Activated T-helper 17 cell treated with anti-CD3 and anti-CD28 coated beads, Interleukin-2, amount 50 U/mL, for 72 hours (primary cell): ENCODE data around the gene SLCO4A1. TPM values are rescaled to one million over a fixed set of nuclear protein-coding genes. Genes with fewer than 3 reads are reported as not detected.

Experiments
- ATAC-seq: fragments of 150-1000 bp; cut with Tn5 transposase; replicated peaks from 2 replicates; pipeline ENCODE4 v1.10.0; 2021; ENCODE audit warnings: mild to moderate bottlenecking, moderate library complexity
- H3K27ac Mint-ChIP-seq: one replicate; pipeline ENCODE4 v1.8.0; 2022; ENCODE audit warnings: mixed read lengths
- H3K27me3 Mint-ChIP-seq: one replicate; pipeline ENCODE4 v1.8.0; 2022; ENCODE audit warnings: mixed read lengths
- H3K36me3 Mint-ChIP-seq: one replicate; pipeline ENCODE4 v1.8.0; 2022; ENCODE audit warnings: low read depth, mild to moderate bottlenecking, mixed read lengths
- H3K4me1 Mint-ChIP-seq: one replicate; pipeline ENCODE4 v1.8.0; 2022; ENCODE audit warnings: mixed read lengths
- H3K4me3 Mint-ChIP-seq: one replicate; pipeline ENCODE4 v1.8.0; 2022; ENCODE audit warnings: mild to moderate bottlenecking, mixed read lengths
- H3K9me3 Mint-ChIP-seq: one replicate; pipeline ENCODE4 v1.8.0; 2022; ENCODE audit warnings: mixed read lengths
- total RNA-seq, 2 donors: library from RNA; stranded (reverse); gene quantifications; one replicate each; pipeline ENCODE4 v1.2.3, GENCODE V29; 2022

The SLCO4A1 gene, protein sequence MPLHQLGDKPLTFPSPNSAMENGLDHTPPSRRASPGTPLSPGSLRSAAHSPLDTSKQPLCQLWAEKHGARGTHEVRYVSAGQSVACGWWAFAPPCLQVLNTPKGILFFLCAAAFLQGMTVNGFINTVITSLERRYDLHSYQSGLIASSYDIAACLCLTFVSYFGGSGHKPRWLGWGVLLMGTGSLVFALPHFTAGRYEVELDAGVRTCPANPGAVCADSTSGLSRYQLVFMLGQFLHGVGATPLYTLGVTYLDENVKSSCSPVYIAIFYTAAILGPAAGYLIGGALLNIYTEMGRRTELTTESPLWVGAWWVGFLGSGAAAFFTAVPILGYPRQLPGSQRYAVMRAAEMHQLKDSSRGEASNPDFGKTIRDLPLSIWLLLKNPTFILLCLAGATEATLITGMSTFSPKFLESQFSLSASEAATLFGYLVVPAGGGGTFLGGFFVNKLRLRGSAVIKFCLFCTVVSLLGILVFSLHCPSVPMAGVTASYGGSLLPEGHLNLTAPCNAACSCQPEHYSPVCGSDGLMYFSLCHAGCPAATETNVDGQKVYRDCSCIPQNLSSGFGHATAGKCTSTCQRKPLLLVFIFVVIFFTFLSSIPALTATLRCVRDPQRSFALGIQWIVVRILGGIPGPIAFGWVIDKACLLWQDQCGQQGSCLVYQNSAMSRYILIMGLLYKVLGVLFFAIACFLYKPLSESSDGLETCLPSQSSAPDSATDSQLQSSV
- 10 to 100 TPM; 41.1 to 53.6 TPM for total RNA-seq

DNA sequence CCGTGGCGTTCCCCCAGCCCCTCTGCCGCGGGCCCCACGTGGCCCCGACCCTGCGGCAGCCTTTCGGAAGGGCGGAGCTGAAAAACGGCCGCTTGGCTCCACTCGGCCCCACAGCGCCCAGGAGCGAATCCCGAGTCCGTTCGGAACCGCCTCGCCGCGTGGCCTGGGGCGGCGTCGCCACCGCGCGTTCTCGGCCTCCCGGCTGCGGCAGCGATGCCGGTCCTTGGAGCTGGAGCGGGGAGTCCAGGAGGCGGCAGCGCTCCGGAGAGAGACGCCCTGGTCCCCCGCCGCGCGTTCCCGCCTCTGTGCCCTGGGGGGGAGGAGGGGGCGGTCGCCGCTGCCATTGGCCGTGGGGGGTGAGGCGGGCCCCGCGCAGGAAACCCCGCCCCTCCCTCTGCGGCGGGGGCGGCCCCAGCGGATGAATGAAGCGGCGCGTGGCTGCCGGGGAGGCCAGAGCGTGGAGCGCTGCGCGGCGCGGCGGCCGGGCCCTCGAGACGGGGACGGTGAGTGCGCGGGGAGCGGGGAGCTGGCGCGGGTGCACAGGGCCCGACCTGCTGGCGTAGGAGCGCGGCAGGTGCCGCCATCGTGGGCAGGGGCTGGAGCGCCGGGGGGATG, at the start of gene SLCO4A1:
Gene SLCO4A1 (plus strand): TSS at position 453 of the 615 bp plus-strand sequence. CDS start 13,952 bp downstream, outside the sequence.
- Mint-ChIP-seq H3K36me3 (no peaks in the 10 kb centered on the region), H3K4me1 (peaks cover 5% of the 10 kb centered on the region), H3K27ac (no peak within 1 kb of the TSS), H3K9me3 (no peaks in the 10 kb centered on the region), H3K27me3 (no peaks in the 10 kb centered on the region), H3K4me3 (peak within 1 kb of the TSS; percentile 71)
- peak; percentile 92 for ATAC-seq

DNA sequence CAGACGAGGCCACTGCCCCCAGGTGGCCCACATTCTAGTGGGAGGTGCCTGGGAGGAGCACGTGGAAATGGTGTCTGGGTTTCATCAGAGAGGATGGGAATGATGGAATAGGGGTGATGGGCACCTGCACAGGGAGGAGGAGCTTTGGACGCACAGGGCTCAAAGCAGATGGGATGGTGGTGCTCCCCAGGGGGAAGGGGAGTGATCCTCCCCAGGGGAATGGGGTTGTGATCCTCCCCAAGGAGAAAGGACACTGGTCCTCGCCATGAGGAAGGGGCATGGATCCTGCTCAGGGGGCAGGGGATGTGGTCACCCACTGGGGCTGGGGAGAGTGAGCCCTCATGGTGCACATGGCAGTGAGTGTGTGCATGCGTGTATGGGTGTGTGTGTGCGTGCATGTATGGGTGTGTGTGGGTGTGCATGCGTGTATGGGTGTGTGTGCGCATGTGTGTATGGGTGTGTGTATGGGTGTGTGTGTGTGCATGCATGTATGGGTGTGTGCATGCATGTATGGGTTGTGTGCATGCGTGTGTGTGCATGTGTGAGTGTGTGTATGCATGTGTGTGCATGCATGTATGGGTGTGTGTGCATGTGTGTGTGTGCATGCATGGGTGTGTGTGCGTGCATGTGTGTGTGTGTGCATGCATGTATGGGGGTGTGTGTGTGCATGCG, 49.7 kb upstream of the SLCO4A1 start:
- Mint-ChIP-seq H3K4me3 (no peak overlapping the region), H3K36me3 (no peaks in the 10 kb centered on the region), H3K4me1 (no peaks in the 10 kb centered on the region), H3K27me3 (peaks cover 15% of the 10 kb centered on the region), H3K9me3 (no peaks in the 10 kb centered on the region), H3K27ac (no peak overlapping the region)
- no peak for ATAC-seq

DNA sequence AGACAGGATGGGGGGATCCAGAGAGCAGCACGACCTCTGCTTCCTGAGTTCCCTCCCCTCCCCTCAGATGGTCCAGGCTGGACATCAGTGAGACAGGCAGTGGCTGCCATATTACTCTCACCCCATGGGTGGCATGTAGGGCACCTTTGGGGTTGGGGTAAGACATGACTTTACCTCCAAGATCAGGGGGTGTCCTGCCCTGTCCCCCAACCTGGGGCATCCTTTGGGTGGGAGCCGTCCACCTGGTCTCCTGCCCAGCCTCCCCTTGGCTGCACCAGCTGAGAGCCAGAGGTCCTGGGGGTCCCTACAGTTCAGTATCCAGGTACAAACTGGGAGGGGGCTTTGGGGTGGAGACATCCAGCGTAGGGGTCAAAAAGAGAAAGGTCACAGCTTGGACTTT, 48.7 kb upstream of the SLCO4A1 start:
- no peak overlapping the region for H3K27ac Mint-ChIP-seq
- H3K9me3 Mint-ChIP-seq: no peaks in the 10 kb centered on the region
- H3K36me3 Mint-ChIP-seq: no peaks in the 10 kb centered on the region
- peaks cover 23% of the 10 kb centered on the region for H3K27me3 Mint-ChIP-seq
- ATAC-seq: no peak
- H3K4me3 Mint-ChIP-seq: no peak overlapping the region
- H3K4me1 Mint-ChIP-seq: no peaks in the 10 kb centered on the region

DNA sequence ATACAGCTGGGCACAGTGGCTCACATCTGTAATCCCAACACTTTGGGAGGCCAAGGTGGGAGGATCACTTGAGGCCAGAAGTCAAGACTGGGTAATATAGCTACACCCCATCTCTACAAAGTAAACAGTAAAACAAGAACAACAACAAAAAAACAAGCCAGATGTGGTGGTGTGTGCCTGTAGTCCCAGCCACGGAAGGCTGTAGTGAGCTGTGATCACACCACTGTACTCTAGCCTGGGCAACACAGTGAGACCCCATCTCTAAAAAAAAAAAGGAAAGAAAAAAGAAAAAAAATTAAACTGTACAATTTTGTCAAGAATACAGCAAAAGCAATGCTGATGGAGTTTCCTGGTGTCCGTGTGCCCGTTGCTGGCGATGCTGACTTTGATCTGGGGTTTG, 47.2 kb upstream of the SLCO4A1 start:
- Mint-ChIP-seq H3K9me3 (no peaks in the 10 kb centered on the region), H3K27me3 (peaks cover 23% of the 10 kb centered on the region), H3K36me3 (no peaks in the 10 kb centered on the region), H3K4me3 (no peak overlapping the region), H3K4me1 (no peaks in the 10 kb centered on the region), H3K27ac (no peak overlapping the region)
- ATAC-seq: no peak

DNA sequence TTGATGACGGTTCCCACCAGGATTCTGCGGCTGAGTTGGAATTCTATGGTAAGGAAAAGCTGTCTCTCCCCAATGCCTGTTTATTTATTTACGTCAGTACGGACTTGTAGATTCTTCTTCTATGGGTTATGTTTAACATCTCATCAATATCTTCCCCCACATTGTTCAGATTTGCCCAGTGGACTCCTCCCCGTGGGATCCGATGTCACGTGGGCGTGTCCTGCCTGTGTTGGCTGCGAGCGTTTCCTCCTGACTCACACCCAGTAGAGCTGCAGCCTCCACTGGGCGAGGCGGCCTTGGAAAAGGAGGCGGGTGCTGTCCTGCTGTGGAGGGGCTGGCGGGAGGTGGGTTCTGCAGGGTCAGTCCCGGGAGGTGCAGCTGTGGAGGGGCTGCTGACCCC, 46.8 kb upstream of the SLCO4A1 start:
- H3K9me3 Mint-ChIP-seq: no peaks in the 10 kb centered on the region
- no peak overlapping the region for H3K4me3 Mint-ChIP-seq
- peaks cover 23% of the 10 kb centered on the region for H3K27me3 Mint-ChIP-seq
- no peak overlapping the region for H3K27ac Mint-ChIP-seq
- ATAC-seq: peak; percentile 52
- no peaks in the 10 kb centered on the region for H3K4me1 Mint-ChIP-seq
- H3K36me3 Mint-ChIP-seq: no peaks in the 10 kb centered on the region

DNA sequence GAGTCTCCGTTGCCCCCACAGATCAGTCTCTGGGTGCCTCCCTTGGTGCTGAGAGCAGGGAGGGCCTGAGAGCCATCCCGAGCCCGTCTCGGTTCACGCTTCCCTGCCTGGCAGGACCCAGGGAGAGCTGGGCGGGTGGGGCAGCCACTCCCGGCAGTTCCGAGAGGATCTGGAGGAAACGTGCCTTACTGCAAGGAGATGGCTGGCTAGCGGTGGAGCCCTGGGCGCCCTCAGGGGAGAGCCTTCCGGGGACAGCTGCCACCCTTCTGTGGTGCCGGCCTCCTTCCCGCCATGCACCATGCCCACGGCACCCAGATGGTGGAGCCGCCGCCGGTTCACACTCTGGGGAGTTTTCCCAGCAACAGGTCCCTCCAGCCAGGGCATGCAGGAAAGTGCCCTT, 45.8 kb upstream of the SLCO4A1 start:
- Mint-ChIP-seq H3K27ac (no peak overlapping the region), H3K4me3 (no peak overlapping the region), H3K36me3 (no peaks in the 10 kb centered on the region), H3K4me1 (no peaks in the 10 kb centered on the region), H3K9me3 (no peaks in the 10 kb centered on the region), H3K27me3 (peaks cover 23% of the 10 kb centered on the region)
- ATAC-seq: no peak

DNA sequence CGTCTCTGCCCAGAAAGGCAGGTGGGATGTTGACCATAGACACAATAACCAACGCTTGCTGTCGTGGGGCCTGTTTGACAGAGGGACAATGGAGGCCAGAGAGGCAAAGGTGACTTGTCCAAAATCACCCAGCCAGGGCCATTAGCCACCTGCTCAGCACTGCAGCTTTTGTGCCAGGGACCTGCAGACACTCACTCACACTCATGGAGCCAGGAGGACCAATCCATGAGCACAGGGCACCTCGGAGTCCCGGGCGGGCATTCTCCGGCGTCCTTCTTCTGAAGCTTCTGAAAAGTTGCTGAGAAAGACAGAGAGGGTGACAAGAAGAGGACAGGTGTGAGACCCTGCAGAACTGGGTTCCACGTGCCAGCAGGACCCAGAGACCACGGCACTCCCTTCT, 45.4 kb upstream of the SLCO4A1 start:
- Mint-ChIP-seq H3K27me3 (peaks cover 24% of the 10 kb centered on the region), H3K27ac (no peak overlapping the region), H3K4me3 (no peak overlapping the region)

DNA sequence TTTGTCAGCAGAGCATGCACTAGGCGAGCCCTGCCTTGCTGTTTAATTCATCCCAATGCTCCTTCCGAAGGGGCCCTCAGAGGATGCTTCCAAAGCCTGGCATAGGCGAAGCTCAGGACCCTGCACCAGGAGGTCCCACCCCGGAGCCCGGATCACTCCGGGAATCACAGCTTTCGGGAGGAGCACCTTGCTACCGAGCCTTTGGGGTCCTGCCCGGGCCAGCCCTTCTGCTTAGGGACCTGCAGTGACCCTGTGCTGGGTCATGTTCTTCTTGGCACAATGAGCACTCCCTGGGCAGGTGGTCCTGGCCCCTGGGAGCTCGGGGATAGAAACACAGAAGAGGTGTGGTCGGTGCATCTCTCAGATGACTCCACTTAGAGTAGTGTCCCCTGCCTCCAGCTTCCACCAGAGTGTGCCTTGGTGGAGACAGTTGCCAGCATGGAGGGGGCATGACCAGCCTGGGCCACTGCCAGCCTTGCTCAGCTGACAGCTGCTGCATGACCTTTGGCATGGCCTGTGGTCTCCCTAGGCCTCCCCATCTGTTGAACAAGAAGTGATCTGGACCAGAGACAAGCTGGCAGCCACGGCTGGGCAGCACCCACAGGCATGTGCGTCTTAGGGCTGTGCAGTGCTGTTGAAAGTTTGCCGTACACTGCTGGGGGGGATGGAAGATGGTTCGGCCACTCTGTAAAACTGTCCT, 44.7 kb upstream of the SLCO4A1 start:
- ATAC-seq: no peak
- no peaks in the 10 kb centered on the region for H3K9me3 Mint-ChIP-seq
- no peak overlapping the region for H3K4me3 Mint-ChIP-seq
- peaks cover 8% of the 10 kb centered on the region for H3K4me1 Mint-ChIP-seq
- H3K27me3 Mint-ChIP-seq: peaks cover 29% of the 10 kb centered on the region
- no peak overlapping the region for H3K27ac Mint-ChIP-seq
- no peaks in the 10 kb centered on the region for H3K36me3 Mint-ChIP-seq

More for the DNA sequence above, 45.4 kb upstream of the SLCO4A1 start:
- Mint-ChIP-seq H3K4me1 (peaks cover 1% of the 10 kb centered on the region), H3K36me3 (no peaks in the 10 kb centered on the region), H3K9me3 (no peaks in the 10 kb centered on the region)
- ATAC-seq: no peak

DNA sequence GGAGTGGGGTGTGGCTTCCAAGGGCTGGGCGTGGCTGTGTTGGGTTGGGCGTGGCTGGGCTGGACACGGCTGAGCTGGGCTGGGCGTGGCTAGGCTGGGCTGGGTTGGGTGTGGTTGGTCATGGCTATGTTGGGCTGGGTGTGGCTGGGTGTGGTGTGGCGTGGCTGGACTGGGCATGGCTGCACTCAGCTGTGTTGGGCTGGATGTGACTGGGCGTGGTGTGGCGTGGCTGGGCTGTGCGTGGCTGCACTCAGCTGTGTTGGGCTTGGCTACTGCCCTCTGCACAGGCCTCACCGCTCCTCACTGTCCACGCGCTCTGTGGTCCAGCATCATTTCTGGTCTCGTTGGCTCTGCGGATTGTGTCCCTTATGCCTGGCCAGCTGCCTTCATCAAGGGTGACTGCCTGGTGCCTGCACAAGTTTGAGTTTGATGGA, 43.5 kb upstream of the SLCO4A1 start:
- Mint-ChIP-seq H3K36me3 (no peaks in the 10 kb centered on the region), H3K4me3 (no peak overlapping the region), H3K9me3 (no peaks in the 10 kb centered on the region), H3K27ac (no peak overlapping the region), H3K27me3 (peaks cover 29% of the 10 kb centered on the region), H3K4me1 (peaks cover 13% of the 10 kb centered on the region)
- peak; percentile 24 for ATAC-seq

DNA sequence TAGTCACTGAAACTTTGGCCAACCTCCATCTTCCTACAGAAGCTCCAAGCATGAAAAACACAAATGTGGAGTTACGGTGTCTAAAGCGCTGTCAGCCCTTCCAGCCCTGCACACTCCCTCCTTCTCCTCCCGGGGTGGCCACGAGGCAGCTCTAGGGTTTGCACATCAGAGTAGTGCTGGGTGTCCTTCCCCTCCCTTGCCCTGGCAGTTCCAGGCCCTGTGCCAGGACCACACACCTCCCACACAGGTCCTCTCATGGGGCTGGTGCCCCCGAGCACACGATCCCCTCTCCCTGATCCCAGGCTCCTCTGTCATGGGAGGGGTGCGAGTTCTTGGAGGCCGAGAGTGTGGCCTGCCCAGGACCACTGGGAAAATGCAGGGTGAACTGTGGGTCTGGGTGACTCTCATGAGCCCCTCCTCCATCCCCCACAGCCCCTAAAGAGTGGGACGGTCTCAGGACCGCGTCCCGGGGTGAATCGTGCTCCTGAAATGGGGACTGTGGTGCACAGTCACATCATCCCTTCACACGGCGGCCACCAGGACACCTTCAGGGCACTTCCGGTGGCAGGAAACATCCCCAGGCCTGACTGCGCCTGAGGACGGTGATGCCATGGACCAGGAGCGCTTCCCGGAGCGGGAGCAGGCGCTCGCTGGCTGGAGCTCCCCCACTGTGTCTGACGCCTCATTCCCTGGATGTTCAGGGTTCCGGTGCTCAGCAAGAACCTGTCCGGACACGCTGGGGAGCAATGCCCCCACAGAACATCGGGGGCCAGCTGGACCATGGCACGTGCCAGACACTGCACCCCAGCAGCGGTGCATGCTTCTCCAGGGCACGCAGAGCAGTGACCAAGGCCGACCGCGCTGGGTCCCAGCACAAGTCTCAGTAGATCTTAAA, 42.8 kb upstream of the SLCO4A1 start:
- Mint-ChIP-seq H3K4me1 (peaks cover 13% of the 10 kb centered on the region), H3K27me3 (peaks cover 29% of the 10 kb centered on the region), H3K9me3 (no peaks in the 10 kb centered on the region), H3K27ac (no peak overlapping the region), H3K4me3 (no peak overlapping the region), H3K36me3 (no peaks in the 10 kb centered on the region)
- no peak for ATAC-seq

DNA sequence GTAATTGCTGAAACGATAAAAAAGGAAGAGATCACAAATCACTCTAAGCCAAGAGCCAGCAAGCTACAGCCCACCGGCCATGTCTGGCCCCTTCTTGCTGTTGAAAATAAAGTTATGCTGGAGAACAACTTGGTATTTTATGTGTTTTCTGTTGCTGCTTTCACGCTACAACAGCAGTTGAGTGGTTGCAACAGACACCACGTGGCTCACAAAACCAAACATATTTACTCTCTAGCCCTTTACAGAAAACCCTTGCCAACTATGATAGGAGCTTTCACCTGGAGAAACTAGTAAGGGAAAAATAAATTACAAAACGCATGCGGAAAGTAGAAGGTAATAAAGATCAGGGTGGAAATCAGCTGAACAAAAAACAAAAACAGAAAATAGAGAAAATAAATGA, 41.1 kb upstream of the SLCO4A1 start:
- no peak overlapping the region for H3K4me3 Mint-ChIP-seq
- peaks cover 13% of the 10 kb centered on the region for H3K4me1 Mint-ChIP-seq
- no peak for ATAC-seq
- H3K27ac Mint-ChIP-seq: no peak overlapping the region
- H3K9me3 Mint-ChIP-seq: no peaks in the 10 kb centered on the region
- peaks cover 20% of the 10 kb centered on the region for H3K27me3 Mint-ChIP-seq
- no peaks in the 10 kb centered on the region for H3K36me3 Mint-ChIP-seq

DNA sequence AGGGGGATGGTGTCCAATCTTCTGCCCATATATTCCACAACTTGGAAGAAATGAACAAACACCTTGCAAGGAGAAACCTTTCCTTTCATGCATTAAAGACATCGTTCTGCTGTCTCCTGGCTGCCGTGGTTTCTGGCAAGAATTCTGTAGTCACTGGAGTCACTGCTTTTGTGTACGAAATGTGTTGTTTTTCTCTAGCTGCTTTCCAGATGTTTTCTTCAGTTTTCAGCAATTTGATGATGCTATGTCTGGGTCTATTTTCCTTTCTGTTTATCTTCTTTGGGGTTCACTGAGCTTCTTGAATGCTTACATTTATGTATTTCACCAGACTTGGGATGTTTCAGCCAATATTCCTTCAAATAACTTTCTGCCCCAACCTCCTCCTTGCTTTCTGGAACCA, 40.6 kb upstream of the SLCO4A1 start:
- Mint-ChIP-seq H3K27me3 (peaks cover 21% of the 10 kb centered on the region), H3K9me3 (no peaks in the 10 kb centered on the region), H3K4me3 (no peak overlapping the region), H3K36me3 (no peaks in the 10 kb centered on the region), H3K27ac (no peak overlapping the region), H3K4me1 (peaks cover 13% of the 10 kb centered on the region)
- ATAC-seq: no peak

DNA sequence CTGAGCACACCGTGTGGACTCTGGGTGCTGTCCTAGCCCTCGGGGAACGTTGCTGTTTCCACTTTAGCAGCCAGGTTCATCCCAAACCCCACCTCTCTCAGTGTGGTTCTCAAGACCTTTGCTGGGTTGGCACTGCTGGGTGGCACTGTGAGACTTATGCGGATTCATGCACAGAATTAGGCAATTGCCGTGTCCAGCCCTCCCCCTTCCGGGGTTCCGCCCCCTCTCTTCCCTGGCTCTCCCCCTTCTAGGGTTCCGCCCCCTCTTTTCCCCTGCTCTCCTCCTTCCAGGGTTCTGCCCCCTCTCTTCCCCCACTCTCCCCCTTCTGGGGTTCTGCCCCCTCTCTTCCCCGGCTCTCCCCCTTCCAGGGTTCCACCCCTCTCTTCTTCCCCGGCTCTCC, 39.8 kb upstream of the SLCO4A1 start:
- Mint-ChIP-seq H3K27me3 (peaks cover 20% of the 10 kb centered on the region), H3K36me3 (no peaks in the 10 kb centered on the region), H3K4me3 (peak overlapping the region; percentile 77), H3K27ac (peak overlapping the region; percentile 27), H3K9me3 (no peaks in the 10 kb centered on the region), H3K4me1 (peaks cover 13% of the 10 kb centered on the region)
- peak; percentile 37 for ATAC-seq
